LNCaP clone FGC (cell line): Measurements from ENCODE around the gene DOCK2.

Experiments used
- DNase-seq: peaks from one replicate; pipeline ENCODE4 v3.0.0-alpha.2; 2011; ENCODE audit warnings: low read depth
- H3K4me3 ChIP-seq: 2 replicates; pipeline ENCODE4 v1.5.1; 2011; ENCODE audit warnings: mild to moderate bottlenecking, low read depth, low read length, control low read depth
- CTCF ChIP-seq: IDR thresholded peaks from 2 replicates; pipeline ENCODE4 v1.5.1; 2012; ENCODE audit warnings: mild to moderate bottlenecking; ENCODE audit not compliant: control insufficient read depth, insufficient read depth; ENCODE audit errors: extremely low read depth

The DOCK2 gene

GRCh38 chr5:169923988-169924387, 286.9 kb downstream of the DOCK2 start:
- no peak for TF ChIP-seq CTCF
- no peak for DNase-seq
- H3K4me3 ChIP-seq: no peak overlapping the region

- no peak overlapping the region for H3K4me3 ChIP-seq
- DNase-seq: no peak
- no peak for TF ChIP-seq CTCF
These were observed 296.1 kb downstream of the DOCK2 start for GRCh38 chr5:169933127-169933526.

- TF ChIP-seq CTCF: no peak
These were observed 296.5 kb downstream of the DOCK2 start for GRCh38 chr5:169933616-169934015.

GRCh38 chr5:169934990-169935389, 297.9 kb downstream of the DOCK2 start:
- TF ChIP-seq CTCF: no peak
- H3K4me3 ChIP-seq: no peak overlapping the region
- DNase-seq: no peak

More at GRCh38 chr5:169933616-169934015, 296.5 kb downstream of the DOCK2 start:
- no peak overlapping the region for H3K4me3 ChIP-seq
- DNase-seq: peak; percentile 36

- no peak for DNase-seq
- TF ChIP-seq CTCF: no peak
- H3K4me3 ChIP-seq: no peak overlapping the region
These were observed 298.7 kb downstream of the DOCK2 start for GRCh38 chr5:169935762-169936161.

- no peak for DNase-seq
- no peak overlapping the region for H3K4me3 ChIP-seq
- TF ChIP-seq CTCF: no peak
These were observed 301.4 kb downstream of the DOCK2 start for GRCh38 chr5:169938439-169938838.

- no peak for TF ChIP-seq CTCF
- no peak for DNase-seq
- no peak overlapping the region for H3K4me3 ChIP-seq
These were observed 302.7 kb downstream of the DOCK2 start for GRCh38 chr5:169939731-169940130.
